GM21737 (cell line): ENCODE measurements around the gene IL6ST.
"Not testable (repeated sequence)": the region's sequence is repeated elsewhere in the genome, so short reads cannot be mapped to it uniquely, and the experiment has no call there.

Experiments used
- ATAC-seq: cut with Tn5 transposase; IDR thresholded peaks from one replicate; pipeline ENCODE4 v1.9.1; 2021; ENCODE audit warnings: mild to moderate bottlenecking, moderate library complexity; ENCODE audit not compliant: unreplicated experiment

The IL6ST gene

GRCh38 chr5:55973296-55973695 is 21.5 kb downstream of the IL6ST start:
- no peak for ATAC-seq

GRCh38 chr5:55969956-55970355 is 24.8 kb downstream of the IL6ST start:
- ATAC-seq: no peak

- ATAC-seq: no peak
Measured at GRCh38 chr5:55966284-55966683, 28.5 kb downstream of the IL6ST start.

- no peak for ATAC-seq
Measured at GRCh38 chr5:55965525-55965924, 29.2 kb downstream of the IL6ST start.

GRCh38 chr5:55960779-55961178 is 34.0 kb downstream of the IL6ST start:
- no peak for ATAC-seq

GRCh38 chr5:55959208-55959607 is 35.6 kb downstream of the IL6ST start:
- ATAC-seq: no peak

- not testable (repeated sequence) for ATAC-seq
Measured at GRCh38 chr5:55941154-55941553, 53.6 kb downstream of the IL6ST start.

DNA sequence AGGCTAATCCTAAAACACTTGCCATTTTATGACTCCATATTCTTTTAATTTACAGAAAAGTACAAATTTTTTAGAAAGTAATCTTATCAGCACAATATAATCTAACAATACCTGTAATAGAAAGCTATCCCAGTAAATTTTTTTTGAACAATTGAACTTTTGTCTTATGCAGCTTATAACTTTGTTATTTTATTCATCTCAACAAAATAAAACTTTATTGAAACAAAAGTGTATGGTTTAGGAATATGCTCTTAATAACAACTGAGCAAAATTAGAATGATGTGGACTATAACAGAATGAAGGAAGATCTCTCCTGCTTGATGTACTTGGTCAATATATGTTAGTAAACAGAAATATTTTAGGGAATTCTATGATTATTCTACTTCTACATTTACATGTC is 57.2 kb downstream of the IL6ST start:
- ATAC-seq: not testable (repeated sequence)

DNA sequence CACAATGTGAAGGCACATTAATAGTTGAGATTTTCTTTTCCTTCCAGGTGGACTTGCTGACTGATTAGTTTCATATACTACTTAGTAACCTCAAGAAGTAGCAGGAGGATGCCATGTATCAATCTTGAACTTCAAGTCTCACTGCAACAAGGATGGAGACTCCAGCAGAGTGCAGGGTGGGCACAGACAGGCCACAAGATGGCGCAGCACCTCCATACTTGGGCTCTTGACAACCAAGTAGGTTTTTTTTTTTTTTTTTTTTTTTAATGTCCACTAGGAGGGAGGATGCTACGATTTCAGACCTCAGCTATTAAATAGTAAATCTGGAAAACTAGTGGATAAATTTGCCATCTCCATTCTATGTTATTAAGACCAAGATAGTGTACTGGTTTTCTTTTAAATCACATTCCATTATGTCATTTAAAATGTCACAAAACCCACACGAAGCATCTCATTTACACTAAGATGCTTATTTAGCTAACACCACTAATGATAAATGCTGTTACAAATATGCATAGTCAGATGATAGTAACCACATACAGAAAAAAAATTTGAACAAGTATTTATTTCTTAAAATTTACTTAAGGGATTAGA is 58.6 kb downstream of the IL6ST start:
- ATAC-seq: peak; percentile 68

DNA sequence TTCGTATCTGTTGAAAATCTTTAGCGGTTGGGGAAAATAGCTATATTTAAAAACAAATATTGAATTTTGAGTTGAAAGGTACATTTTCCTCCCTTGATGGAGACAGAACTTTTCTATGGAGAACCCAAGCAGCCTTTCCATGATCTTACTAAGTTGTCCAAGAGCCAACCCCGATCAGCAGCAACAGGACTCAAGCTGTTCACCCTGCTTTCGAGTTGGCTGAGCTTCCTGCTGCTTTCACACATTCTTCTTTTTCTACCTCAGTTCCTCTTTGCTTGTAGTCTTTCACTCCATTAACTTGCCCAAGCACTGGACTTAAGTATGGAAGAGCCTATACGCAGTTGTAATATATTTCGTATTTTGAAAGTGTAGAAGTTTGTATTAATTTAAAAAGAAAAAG is 59.4 kb downstream of the IL6ST start:
- no peak for ATAC-seq

- no peak for ATAC-seq
Measured at GRCh38 chr5:55934720-55935119, 60.0 kb downstream of the IL6ST start.

GRCh38 chr5:55934115-55934613 is 60.6 kb downstream of the IL6ST start:
- ATAC-seq: no peak

DNA sequence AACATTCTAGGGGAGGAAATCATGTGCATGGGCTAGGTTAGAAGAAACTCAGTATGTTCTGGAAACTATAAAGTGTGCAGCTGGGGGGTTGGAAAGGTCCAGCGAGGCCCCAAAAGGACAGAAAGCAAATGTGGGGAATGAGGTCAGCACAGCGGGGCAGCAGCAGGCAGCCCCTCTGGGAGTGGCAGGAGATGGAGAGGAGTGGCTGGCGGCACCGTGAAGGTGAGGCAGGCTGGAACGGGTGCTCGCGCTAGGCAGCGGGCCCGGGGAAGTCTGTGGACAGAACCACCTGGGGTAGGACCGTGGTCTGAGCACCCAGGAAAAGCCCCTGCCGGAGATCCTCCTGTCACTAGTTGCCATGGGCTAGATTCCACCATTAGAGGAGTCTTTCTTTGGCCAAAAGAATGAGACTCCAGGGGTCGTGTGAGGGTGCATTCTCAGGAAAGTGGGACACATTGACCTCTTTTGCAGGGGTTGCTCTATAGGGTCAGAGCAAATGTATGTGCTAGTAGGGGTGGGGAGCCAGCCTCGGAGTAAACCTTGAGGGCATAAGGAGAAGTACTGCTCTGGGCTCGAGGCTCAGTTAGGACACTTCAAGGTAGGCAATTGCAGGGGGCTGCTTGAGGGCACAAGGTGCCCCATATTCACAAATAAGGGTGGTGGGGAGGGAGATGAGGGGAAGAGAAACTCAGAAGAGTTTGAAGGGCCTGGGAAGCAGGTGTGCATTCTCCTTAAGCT is 61.2 kb downstream of the IL6ST start:
- no peak for ATAC-seq

DNA sequence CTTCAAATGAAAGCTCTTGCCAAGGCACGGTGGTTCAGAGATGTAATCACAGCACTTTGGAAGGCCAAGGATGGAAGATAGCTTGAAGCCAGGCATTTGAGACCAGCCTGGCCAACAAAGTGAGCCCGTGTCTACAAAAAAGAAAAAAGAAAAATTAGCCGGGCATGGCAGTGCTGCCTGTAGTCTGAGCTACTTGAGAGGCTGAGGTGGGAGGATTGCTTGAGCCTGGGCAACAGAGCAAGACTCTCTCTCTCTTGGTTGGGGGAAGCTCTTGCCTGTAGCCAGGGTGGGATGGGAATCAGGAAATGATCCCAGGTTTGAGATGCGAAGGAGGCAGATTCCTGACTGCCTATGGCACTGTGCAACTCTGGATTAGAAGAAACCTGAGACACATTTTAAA is 62.1 kb downstream of the IL6ST start:
- no peak for ATAC-seq

- no peak for ATAC-seq
Measured at GRCh38 chr5:55929020-55929799, 65.6 kb downstream of the IL6ST start.

DNA sequence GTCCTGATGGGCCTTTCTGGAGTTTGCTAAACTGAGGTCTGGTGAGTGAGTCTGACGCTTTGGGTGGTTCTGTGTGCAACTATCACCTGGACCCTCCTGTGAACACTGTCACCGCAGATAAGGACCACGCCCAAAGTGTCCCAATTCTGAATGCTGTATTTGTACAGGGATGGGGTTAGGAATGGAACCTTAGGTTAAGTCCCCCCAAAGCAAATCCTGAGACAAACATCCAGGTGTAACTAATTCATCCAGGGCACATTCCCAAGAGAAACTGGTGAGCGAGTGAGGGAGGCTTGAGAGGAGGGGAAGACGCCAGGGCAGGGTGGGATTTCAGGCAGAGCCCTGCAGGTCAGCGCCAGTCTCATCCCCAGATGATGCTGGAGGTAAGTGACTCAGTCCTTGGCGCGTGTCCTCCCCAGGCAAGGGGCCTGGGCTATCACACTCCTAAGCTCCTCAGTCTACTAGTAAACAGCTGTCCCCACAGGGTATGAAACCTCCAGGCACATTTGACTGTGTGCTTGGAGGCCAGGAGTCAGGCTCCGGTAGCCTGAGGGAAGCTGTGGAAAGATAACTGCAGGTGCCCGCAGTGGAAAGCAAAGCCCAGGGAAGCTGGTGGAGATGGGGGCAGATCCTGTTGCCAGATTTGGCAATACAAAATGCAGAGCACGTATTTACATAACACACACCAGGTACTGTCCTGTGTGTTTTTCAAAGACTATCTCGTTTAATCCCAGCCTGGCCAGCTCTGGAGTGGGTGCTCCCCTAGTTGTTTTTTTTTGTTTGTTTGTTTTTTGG is 66.7 kb downstream of the IL6ST start:
- no peak for ATAC-seq

GRCh38 chr5:55926476-55926875 is 68.3 kb downstream of the IL6ST start:
- no peak for ATAC-seq

GRCh38 chr5:55925712-55926111 is 69.1 kb downstream of the IL6ST start:
- no peak for ATAC-seq

DNA sequence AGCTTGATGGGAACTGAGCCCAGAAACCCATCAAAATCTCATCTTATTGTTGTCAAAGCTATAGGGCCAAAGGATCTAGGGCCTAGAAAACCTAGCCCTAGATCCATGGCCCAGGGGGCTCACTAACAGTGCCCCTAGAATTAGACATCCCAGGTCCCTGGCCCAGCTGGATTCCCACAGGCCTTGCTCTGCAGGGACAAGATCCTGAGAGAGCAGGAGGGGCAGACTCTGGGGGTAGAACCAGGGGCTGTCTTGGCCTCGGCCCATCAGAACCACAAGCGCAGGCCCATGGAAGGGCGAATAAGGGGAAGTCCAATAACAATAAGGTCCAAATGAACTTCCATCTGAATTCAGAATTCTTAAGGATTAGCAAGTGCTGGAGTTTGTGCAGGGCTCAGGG is 69.6 kb downstream of the IL6ST start:
- no peak for ATAC-seq

GRCh38 chr5:55924744-55925143 is 70.0 kb downstream of the IL6ST start:
- no peak for ATAC-seq
